ENCODE results near the gene LASP1NB.
"Not testable (repeated sequence)": the region's sequence is repeated elsewhere in the genome, so short reads cannot be mapped to it uniquely, and the experiment has no call there.

LASP1NB gene

GRCh38 chr17:38942696-38943334 is 17.4 kb downstream of the LASP1NB start:
- H3K9me3 Mint-ChIP-seq: no peaks in the 10 kb centered on the region
- CTCF ChIA-PET: interaction anchor here (0.7 to 1.5 kb wide), 2 partner anchors 71 to 210 kb away, joined by 3 read pairs; no protein-coding TSS in a partner anchor
- H3K27ac Mint-ChIP-seq: no peak overlapping the region
- DNase-seq: no peak
- H3K27me3 Mint-ChIP-seq: no peaks in the 10 kb centered on the region
- H3K4me1 Mint-ChIP-seq: peaks cover 8% of the 10 kb centered on the region
- no peak overlapping the region for H3K4me3 Mint-ChIP-seq
- H3K36me3 Mint-ChIP-seq: no peaks in the 10 kb centered on the region

DNA sequence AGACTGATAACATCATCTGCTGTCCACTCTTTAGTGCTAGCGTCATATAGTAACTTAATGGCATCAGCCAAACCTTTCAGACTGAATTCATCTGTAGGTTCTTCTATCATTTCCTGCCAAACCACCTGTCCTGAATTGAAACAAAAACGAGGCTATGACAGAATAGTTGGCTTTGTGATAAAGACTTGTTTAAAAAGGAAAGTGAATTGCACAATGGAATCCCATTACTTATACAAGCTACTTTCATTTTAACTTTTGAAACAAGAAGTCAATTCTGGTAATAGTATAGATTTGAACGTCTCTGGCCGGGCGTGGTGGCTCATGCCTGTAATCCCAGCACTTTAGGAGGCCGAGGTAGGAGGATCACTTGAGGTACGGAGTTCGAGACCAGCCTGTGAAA is 18.2 kb downstream of the LASP1NB start:
- CTCF ChIA-PET: interaction anchor here (0.6 to 1.5 kb wide), 3 partner anchors 19 to 209 kb away, joined by 3 to 4 read pairs (median 3); partner anchors contain the start of gene LASP1NB
- Mint-ChIP-seq H3K9me3 (no peaks in the 10 kb centered on the region), H3K4me3 (no peak overlapping the region), H3K4me1 (peaks cover 8% of the 10 kb centered on the region), H3K27ac (no peak overlapping the region), H3K36me3 (no peaks in the 10 kb centered on the region), H3K27me3 (peaks cover 4% of the 10 kb centered on the region)
- DNase-seq: no peak

- H3K4me3 Mint-ChIP-seq: no peak overlapping the region
- peak overlapping the region; percentile 33 for H3K27ac Mint-ChIP-seq
- peaks cover 8% of the 10 kb centered on the region for H3K4me1 Mint-ChIP-seq
- H3K36me3 Mint-ChIP-seq: no peaks in the 10 kb centered on the region
- H3K27me3 Mint-ChIP-seq: peaks cover 4% of the 10 kb centered on the region
- H3K9me3 Mint-ChIP-seq: no peaks in the 10 kb centered on the region
- CTCF ChIA-PET: interaction anchor here (0.6 to 1.3 kb wide), 3 partner anchors 11 to 218 kb away, joined by 3 to 4 read pairs (median 4); no protein-coding TSS in a partner anchor
- DNase-seq: peak; percentile 52
Observed at GRCh38 chr17:38947189-38947588, 21.8 kb downstream of the LASP1NB start.

- H3K9me3 Mint-ChIP-seq, H3K36me3 Mint-ChIP-seq, H3K4me1 Mint-ChIP-seq, DNase-seq, H3K4me3 Mint-ChIP-seq, H3K27ac Mint-ChIP-seq, H3K27me3 Mint-ChIP-seq, CTCF ChIA-PET: not testable (repeated sequence)
Observed at GRCh38 chr17:38953800-38954199, 28.4 kb downstream of the LASP1NB start.

GRCh38 chr17:38958326-38958725 is 32.9 kb downstream of the LASP1NB start:
- no peak overlapping the region for H3K27ac Mint-ChIP-seq
- CTCF ChIA-PET: interaction anchor here (1.0 kb wide), 1 partner anchor 11 kb away, joined by 4 read pairs; no protein-coding TSS in a partner anchor

DNA sequence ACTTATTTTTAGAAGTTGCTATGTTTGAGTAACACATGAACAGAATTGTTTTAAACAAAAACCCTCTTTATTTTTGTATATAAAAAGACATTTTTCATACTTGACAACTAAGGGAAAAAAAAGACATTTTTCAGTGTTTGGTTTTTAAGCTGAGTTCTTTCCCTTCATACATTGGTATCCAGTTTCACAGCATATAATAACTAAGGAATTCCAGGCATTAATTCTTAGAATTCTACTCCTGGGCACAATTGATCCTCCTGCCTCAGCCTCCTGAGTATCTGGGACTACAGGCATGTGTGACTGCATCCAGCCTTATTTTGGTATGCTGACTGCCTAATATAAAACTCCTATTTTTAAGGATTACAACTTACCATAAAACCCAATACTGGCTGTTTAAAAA is 33.3 kb downstream of the LASP1NB start:
- Mint-ChIP-seq H3K4me1 (peaks cover 28% of the 10 kb centered on the region), H3K27me3 (no peaks in the 10 kb centered on the region), H3K36me3 (no peaks in the 10 kb centered on the region), H3K4me3 (no peak overlapping the region), H3K27ac (no peak overlapping the region), H3K9me3 (no peaks in the 10 kb centered on the region)
- CTCF ChIA-PET: interaction anchor here (1.0 kb wide), 1 partner anchor 12 kb away, joined by 4 read pairs; no protein-coding TSS in a partner anchor
- no peak for DNase-seq

More at GRCh38 chr17:38958326-38958725, 32.9 kb downstream of the LASP1NB start:
- Mint-ChIP-seq H3K4me3 (no peak overlapping the region), H3K9me3 (no peaks in the 10 kb centered on the region), H3K36me3 (no peaks in the 10 kb centered on the region), H3K4me1 (peaks cover 28% of the 10 kb centered on the region), H3K27me3 (no peaks in the 10 kb centered on the region)
- no peak for DNase-seq

DNA sequence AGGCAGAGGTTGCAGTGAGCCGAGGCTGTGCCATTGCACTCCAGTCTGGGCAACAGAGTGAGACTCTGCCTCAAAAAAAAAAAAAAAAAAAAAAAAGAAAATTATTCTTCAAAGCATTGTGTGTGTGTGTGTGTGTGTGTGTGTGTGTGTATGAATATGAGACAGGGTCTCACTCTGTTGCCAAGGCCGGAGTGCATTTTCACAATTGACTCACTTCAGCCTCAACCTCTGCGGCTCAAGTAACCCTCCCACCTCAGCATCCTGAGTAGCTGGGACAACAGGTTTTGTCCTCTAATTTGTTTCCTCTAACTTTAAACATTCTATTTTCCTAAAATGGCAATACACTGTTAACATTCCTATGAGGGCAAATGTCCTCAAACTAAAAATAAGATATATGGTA is 34.1 kb downstream of the LASP1NB start:
- Mint-ChIP-seq H3K4me3 (no peak overlapping the region), H3K27ac (no peak overlapping the region), H3K4me1 (peaks cover 28% of the 10 kb centered on the region), H3K36me3 (no peaks in the 10 kb centered on the region), H3K27me3 (no peaks in the 10 kb centered on the region), H3K9me3 (no peaks in the 10 kb centered on the region)
- CTCF ChIA-PET: no interaction called here
- DNase-seq: no peak

DNA sequence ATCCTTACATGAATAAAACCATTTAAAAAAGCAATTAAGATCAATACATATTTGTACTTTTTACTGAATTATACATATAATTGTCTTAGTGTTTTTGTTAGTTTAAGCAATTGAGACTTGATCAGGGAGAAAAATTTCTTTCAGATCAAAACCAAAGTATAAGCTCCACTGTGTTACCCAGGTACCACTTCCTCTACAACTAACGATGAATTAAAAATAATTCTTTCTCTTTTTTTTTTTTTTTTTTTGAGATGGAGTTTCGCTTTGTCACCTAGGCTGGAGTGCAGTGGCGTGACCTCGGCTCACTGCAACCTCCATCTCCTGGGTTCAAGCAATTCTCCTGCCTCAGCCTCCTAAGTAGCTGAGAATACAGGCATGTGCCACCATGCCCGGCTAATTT is 35.0 kb downstream of the LASP1NB start:
- no peak overlapping the region for H3K4me3 Mint-ChIP-seq
- H3K4me1 Mint-ChIP-seq: peaks cover 28% of the 10 kb centered on the region
- DNase-seq: no peak
- H3K27ac Mint-ChIP-seq: no peak overlapping the region
- H3K36me3 Mint-ChIP-seq: no peaks in the 10 kb centered on the region
- H3K9me3 Mint-ChIP-seq: no peaks in the 10 kb centered on the region
- CTCF ChIA-PET: interaction anchor here (0.6 to 1.0 kb wide), 3 partner anchors 22 to 246 kb away, joined by 3 to 5 read pairs (median 4); no protein-coding TSS in a partner anchor
- H3K27me3 Mint-ChIP-seq: no peaks in the 10 kb centered on the region

DNA sequence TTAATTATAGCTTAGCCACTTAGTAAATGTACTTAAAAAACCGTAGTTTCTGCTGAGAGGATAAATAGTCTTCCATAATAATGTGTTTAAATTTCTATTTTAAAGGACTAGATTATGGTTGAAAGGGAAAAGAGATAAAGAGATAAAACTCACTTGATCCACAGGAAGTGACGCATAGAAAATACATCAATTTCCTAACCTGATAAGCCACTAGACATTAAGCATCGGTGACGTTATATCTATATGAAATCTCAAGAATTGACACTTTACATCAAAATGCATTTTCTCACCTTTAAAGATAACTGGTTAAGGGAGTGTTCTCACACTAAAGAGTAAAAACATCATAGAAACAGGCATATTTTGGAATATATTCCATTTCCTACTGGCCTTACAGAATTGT is 36.0 kb downstream of the LASP1NB start:
- no peak overlapping the region for H3K27ac Mint-ChIP-seq
- peaks cover 28% of the 10 kb centered on the region for H3K4me1 Mint-ChIP-seq
- no peaks in the 10 kb centered on the region for H3K36me3 Mint-ChIP-seq
- no peaks in the 10 kb centered on the region for H3K9me3 Mint-ChIP-seq
- no peak overlapping the region for H3K4me3 Mint-ChIP-seq
- CTCF ChIA-PET: interaction anchor here (1.2 kb wide), 1 partner anchor 213 kb away, joined by 3 read pairs; no protein-coding TSS in a partner anchor
- no peak for DNase-seq
- no peaks in the 10 kb centered on the region for H3K27me3 Mint-ChIP-seq

- CTCF ChIA-PET: interaction anchor here (1.3 to 1.9 kb wide), 2 partner anchors 16 to 96 kb away, joined by 4 to 6 read pairs; no protein-coding TSS in a partner anchor
- H3K27me3 Mint-ChIP-seq: peaks cover 16% of the 10 kb centered on the region
- peak within 1 kb of the TSS; percentile 62 for H3K4me3 Mint-ChIP-seq
- no peaks in the 10 kb centered on the region for H3K36me3 Mint-ChIP-seq
- H3K27ac Mint-ChIP-seq: peak within 1 kb of the TSS; percentile 55
- H3K4me1 Mint-ChIP-seq: peaks cover 17% of the 10 kb centered on the region
- peak; percentile 86 for DNase-seq
- no peaks in the 10 kb centered on the region for H3K9me3 Mint-ChIP-seq
Observed at GRCh38 chr17:38967290-38967738, 41.9 kb downstream of the LASP1NB start, which contains the start of gene FBXO47. FBXO47 (minus strand) TSS chr17:38967403; CDS start chr17:38963025, 4,378 bp downstream.

GRCh38 chr17:38969281-38969680 is 43.9 kb downstream of the LASP1NB start:
- CTCF ChIA-PET: interaction anchor here (0.6 kb wide), 1 partner anchor 14 kb away, joined by 3 read pairs; no protein-coding TSS in a partner anchor
- no peak for DNase-seq

GRCh38 chr17:38970128-38970527 is 44.7 kb downstream of the LASP1NB start:
- Mint-ChIP-seq H3K27me3 (peaks cover 21% of the 10 kb centered on the region), H3K4me3 (no peak overlapping the region), H3K4me1 (peaks cover 17% of the 10 kb centered on the region), H3K9me3 (no peaks in the 10 kb centered on the region), H3K27ac (no peak overlapping the region), H3K36me3 (no peaks in the 10 kb centered on the region)
- no peak for DNase-seq
- CTCF ChIA-PET: no interaction called here

More at GRCh38 chr17:38969281-38969680, 43.9 kb downstream of the LASP1NB start:
- Mint-ChIP-seq H3K4me3 (no peak overlapping the region), H3K9me3 (no peaks in the 10 kb centered on the region), H3K4me1 (peaks cover 17% of the 10 kb centered on the region), H3K36me3 (no peaks in the 10 kb centered on the region), H3K27me3 (peaks cover 18% of the 10 kb centered on the region), H3K27ac (no peak overlapping the region)

GRCh38 chr17:38970804-38971203 is 45.4 kb downstream of the LASP1NB start:
- Mint-ChIP-seq H3K4me1 (peaks cover 19% of the 10 kb centered on the region), H3K27me3 (peaks cover 21% of the 10 kb centered on the region), H3K9me3 (no peaks in the 10 kb centered on the region), H3K36me3 (no peaks in the 10 kb centered on the region), H3K27ac (no peak overlapping the region), H3K4me3 (no peak overlapping the region)
- CTCF ChIA-PET: interaction anchor here (1.2 kb wide), 1 partner anchor 46 kb away, joined by 3 read pairs; no protein-coding TSS in a partner anchor
- no peak for DNase-seq

DNA sequence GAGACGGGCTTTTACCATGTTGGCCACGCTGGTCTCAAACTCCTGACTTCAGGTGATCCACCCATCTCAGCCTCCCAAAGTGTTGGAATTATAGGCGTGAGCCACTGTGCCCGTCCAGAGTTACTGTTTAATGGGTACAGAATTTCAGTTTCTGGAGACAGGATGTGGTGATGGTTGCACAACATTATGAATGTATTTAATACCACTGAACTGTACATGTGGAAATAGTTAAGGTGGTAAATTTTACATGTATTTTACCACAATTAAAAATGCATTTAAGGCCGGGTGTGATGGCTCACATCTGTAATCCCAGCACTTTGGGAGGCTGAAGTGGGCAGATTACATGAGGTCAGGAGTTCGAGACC is 50.8 kb downstream of the LASP1NB start:
- peaks cover 10% of the 10 kb centered on the region for H3K27me3 Mint-ChIP-seq
- H3K27ac Mint-ChIP-seq, H3K4me1 Mint-ChIP-seq, DNase-seq, H3K4me3 Mint-ChIP-seq, CTCF ChIA-PET, H3K36me3 Mint-ChIP-seq, H3K9me3 Mint-ChIP-seq: not testable (repeated sequence)

DNA sequence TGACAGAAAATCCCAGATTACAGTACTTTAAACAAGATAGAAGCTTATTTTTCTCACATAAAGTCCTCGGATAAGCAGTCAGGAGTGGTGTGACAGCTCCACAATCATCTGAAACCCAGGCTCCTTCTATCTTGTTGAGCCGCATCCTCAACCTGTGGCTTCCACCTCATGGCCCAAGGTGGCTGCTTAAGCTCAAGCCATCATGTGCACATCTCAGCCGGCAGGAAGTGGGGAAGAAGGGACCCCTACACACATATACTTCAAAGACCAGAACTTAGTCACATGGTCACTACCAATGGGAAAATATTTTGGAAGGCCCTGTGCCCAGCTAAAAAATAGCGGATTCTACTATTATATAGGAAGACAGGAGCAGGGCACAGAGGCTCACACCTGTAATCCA is 52.8 kb downstream of the LASP1NB start:
- Mint-ChIP-seq H3K4me3 (no peak overlapping the region), H3K9me3 (no peaks in the 10 kb centered on the region), H3K27me3 (peaks cover 5% of the 10 kb centered on the region), H3K36me3 (no peaks in the 10 kb centered on the region), H3K27ac (no peak overlapping the region), H3K4me1 (peaks cover 13% of the 10 kb centered on the region)
- no peak for DNase-seq
- CTCF ChIA-PET: no interaction called here

Measured in activated naive CD4-positive, alpha-beta T cell treated with anti-CD3 and anti-CD28 coated beads, Interleukin-2, amount 10 ng/mL, durations not matched to agents 7 days and 5 days (primary cell).